T47D (cell line): ENCODE measurements around the gene SEMA3F.

ENCODE experiments used
- DNase-seq, 2 experiments: peaks; one replicate each; pipeline versions ENCODE4 v3.0.0 to v3.0.0-alpha.2; 2011 to 2012; ENCODE audit warnings: low read depth in 1 of 2, low spot score in 1 of 2
- JUND ChIP-seq: IDR thresholded peaks from 2 replicates; pipeline ENCODE4 v1.6.1; 2012; ENCODE audit warnings: low read depth
- in situ Hi-C: cut with HindIII; loops from 2 replicates; pipeline ENCODE4 v1.10.0; 2016; ENCODE audit warnings: low sequenced_read_pairs, low pct_unique_long_range_greater_than_20kb

Gene SEMA3F

GRCh38 chr3:50124052-50124799 is 30.9 kb upstream of the SEMA3F start:
- in situ Hi-C loops = no loop called here
- DNase-seq = peak in 1 of 2 experiments; percentile 34
- no peak for TF ChIP-seq JUND

- in situ Hi-C loops = no loop called here
- DNase-seq = peak in 1 of 2 experiments; percentile 26
Measured at GRCh38 chr3:50124800-50125178, 30.3 kb upstream of the SEMA3F start.

GRCh38 chr3:50125541-50126286 is 29.4 kb upstream of the SEMA3F start:
- no peak for TF ChIP-seq JUND
- in situ Hi-C loops = no loop called here
- DNase-seq = no peak

More at GRCh38 chr3:50124800-50125178, 30.3 kb upstream of the SEMA3F start:
- TF ChIP-seq JUND = no peak

GRCh38 chr3:50126287-50127211 is 28.6 kb upstream of the SEMA3F start:
- no peak for TF ChIP-seq JUND
- DNase-seq = peak; percentile 66 to 86
- in situ Hi-C loops = no loop called here

- TF ChIP-seq JUND = no peak
- DNase-seq = peak in 1 of 2 experiments; percentile 93
- in situ Hi-C loops = no loop called here
Measured at GRCh38 chr3:50127251-50127691, 27.9 kb upstream of the SEMA3F start.

GRCh38 chr3:50128001-50128400 is 27.1 kb upstream of the SEMA3F start:
- in situ Hi-C loops = no loop called here
- TF ChIP-seq JUND = no peak
- DNase-seq = peak in 1 of 2 experiments; percentile 36

- in situ Hi-C loops = no loop called here
- no peak for TF ChIP-seq JUND
- no peak for DNase-seq
Measured at GRCh38 chr3:50130436-50130835, 24.7 kb upstream of the SEMA3F start.

- in situ Hi-C loops = no loop called here
Measured at GRCh38 chr3:50132421-50133282, 22.5 kb upstream of the SEMA3F start.

GRCh38 chr3:50133283-50133615 is 21.9 kb upstream of the SEMA3F start:
- in situ Hi-C loops = no loop called here
- TF ChIP-seq JUND = no peak
- no peak for DNase-seq

More at GRCh38 chr3:50132421-50133282, 22.5 kb upstream of the SEMA3F start:
- no peak for TF ChIP-seq JUND
- DNase-seq = no peak

GRCh38 chr3:50134367-50134766 is 20.8 kb upstream of the SEMA3F start:
- in situ Hi-C loops = no loop called here
- no peak for DNase-seq
- TF ChIP-seq JUND = no peak

- TF ChIP-seq JUND = no peak
- in situ Hi-C loops = no loop called here
- no peak for DNase-seq
Measured at GRCh38 chr3:50135964-50136363, 19.2 kb upstream of the SEMA3F start.
